ENCODE results near the gene EPDR1.

DNA sequence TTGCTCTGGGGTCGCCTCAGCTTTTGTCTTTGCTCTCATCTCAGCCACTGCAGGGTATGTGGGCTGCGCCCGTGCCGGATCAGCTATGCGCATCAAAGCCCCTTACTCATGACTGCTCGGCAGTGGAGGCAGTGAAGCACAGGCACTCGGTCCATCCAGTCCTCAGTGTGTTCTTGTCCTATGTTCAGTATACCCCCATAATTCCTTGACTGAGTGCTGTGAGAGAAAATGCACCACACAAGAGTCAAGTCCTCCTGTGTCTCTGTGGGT is 27.4 kb downstream of the EPDR1 start:
- TF ChIP-seq, protein P1, sequence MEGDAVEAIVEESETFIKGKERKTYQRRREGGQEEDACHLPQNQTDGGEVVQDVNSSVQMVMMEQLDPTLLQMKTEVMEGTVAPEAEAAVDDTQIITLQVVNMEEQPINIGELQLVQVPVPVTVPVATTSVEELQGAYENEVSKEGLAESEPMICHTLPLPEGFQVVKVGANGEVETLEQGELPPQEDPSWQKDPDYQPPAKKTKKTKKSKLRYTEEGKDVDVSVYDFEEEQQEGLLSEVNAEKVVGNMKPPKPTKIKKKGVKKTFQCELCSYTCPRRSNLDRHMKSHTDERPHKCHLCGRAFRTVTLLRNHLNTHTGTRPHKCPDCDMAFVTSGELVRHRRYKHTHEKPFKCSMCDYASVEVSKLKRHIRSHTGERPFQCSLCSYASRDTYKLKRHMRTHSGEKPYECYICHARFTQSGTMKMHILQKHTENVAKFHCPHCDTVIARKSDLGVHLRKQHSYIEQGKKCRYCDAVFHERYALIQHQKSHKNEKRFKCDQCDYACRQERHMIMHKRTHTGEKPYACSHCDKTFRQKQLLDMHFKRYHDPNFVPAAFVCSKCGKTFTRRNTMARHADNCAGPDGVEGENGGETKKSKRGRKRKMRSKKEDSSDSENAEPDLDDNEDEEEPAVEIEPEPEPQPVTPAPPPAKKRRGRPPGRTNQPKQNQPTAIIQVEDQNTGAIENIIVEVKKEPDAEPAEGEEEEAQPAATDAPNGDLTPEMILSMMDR (conservative IDR thresholded peaks at IDR 0.05 in 1 of 2, IDR thresholded peaks at IDR 0.05 in 1 of 2; ENCODE audit: low read depth in 1 of 2, low read length in 2 of 2), result no peak
- no peak for TF ChIP-seq EZH2 (IDR thresholded peaks at IDR 0.05; ENCODE audit: low read length, missing control alignments)
